HG03025 (cell line): ENCODE results near the gene TRPC4.

Experiments used
- ATAC-seq: cut with Tn5 transposase; IDR thresholded peaks from one replicate; pipeline ENCODE4 v1.9.1; 2021; ENCODE audit warnings: mild to moderate bottlenecking, moderate library complexity; ENCODE audit not compliant: unreplicated experiment, low FRiP score

Gene TRPC4

DNA sequence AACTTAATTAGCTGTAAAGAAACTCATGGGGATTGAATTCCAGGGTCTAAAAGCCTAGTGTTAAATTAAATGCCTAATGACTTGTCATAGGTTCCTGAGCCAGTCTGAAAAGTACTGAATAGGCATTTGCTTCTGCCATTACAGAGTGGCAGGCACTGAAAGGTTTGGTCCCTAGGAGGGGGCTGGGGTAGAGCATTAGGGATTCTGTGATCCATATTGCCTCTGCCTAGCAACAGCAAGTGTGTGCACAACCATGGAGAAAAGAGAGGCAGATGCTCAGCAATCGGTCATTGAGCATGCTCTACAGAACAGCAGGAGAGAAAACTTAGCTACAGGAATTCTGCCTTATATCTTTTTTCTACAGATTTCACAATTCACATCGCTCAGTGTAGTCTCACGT is 133.5 kb downstream of the TRPC4 start:
- no peak for ATAC-seq

DNA sequence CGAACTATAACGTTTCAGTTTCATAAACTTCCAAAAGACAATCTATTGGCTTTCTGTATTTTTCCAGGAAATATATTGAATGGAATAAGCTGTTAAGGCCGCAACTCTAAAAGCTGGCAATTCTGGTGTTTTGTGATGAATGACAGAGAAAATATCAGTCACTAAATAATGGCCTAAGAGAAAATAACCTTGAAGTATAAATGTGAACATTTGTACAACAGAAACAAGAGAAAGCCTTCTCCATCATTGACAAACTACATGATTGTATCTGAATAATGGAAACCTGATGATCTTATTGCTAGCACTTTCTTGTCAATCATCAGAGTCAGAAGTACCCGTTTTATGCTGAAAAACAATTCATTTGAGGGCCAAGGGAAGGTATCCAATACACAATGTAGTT is 134.3 kb downstream of the TRPC4 start:
- ATAC-seq: no peak

DNA sequence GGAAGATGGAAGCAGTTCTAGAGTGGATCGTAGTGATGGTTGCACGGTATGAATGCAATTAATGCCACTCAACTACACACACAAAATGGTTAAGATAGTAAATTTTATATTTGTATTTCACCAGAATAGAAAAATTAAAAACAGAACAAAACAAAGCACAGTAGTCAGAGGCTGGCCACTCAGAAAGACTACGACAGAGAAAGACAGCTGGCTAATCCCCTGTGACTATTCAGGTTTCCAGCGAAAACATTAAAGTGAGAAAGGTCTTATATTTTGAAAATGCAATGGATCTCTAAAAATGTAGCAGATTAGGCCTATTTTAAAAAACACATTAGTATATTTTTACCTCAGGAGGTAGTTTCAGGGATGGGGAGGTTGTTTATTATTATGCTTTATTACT is 139.7 kb downstream of the TRPC4 start:
- no peak for ATAC-seq

DNA sequence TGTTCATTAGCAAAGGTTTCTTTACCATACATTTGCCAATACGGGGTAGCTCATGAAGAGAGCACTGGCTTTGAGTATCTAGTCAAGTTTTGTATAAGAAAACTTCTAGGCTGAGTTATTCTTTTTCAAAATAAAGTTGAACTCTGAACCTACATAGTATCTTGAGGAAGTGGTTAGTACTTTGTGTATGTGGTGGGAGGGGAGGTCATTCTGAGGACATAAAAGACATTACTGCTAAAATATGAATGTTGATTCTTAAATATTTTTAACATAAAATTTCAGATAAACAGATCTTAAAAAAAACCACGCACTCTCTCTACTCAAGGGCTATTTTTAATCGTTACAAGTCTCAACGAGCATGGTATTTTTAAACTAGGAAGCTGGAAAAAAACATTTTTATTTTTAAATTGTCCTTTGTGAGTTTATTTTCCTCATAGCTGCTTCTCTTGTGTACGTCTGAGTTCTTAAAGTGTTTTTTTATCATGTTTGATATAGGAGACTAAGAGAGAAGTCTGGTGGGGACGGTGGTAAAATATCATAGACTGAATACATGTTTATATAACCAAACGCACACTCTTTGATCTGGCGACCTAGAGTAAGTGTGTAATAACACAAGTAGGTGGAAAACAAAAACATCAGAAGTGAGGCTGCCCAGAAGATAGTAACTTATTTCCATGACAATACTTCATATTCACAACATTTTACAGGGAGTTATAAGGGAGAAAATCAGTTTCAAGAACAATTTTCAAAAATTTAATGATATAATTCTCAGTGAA is 153.0 kb downstream of the TRPC4 start:
- ATAC-seq: no peak

DNA sequence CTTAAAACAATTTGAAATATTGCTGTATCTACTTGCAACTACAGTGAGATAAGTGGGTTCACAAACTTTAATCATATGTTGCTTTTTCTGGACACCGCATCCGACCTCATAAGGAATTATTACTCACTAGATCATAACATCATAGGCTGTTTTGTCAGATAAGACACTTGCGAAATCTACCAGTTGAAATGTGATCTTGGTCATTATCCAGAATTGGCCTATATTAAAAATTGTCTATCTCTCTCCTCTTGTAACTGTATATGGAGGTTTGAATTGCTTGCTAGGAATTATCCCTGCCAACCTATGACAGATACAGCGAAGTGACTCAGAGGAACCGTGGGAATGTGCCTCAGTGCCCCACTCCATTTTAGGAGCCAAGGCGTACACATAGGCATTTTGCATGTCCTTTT is 154.0 kb downstream of the TRPC4 start:
- ATAC-seq: no peak

DNA sequence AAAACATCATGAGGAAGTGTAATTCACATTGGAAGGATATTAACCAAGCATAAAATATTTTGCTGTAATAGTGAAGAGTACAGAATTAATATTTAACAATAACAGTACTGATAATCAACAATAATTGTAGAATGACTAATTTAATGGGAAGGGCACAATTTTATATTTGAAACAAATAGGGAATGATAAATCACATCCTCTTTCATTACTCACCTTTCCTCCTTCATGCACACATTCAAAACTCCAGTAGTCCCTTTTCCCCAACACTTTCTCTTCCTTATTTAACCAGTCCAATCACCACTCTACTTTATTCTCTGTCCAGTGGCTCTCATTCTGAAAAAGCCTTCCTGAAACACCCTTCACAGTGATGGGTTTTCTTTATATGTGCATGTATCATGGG is 160.3 kb downstream of the TRPC4 start:
- no peak for ATAC-seq

DNA sequence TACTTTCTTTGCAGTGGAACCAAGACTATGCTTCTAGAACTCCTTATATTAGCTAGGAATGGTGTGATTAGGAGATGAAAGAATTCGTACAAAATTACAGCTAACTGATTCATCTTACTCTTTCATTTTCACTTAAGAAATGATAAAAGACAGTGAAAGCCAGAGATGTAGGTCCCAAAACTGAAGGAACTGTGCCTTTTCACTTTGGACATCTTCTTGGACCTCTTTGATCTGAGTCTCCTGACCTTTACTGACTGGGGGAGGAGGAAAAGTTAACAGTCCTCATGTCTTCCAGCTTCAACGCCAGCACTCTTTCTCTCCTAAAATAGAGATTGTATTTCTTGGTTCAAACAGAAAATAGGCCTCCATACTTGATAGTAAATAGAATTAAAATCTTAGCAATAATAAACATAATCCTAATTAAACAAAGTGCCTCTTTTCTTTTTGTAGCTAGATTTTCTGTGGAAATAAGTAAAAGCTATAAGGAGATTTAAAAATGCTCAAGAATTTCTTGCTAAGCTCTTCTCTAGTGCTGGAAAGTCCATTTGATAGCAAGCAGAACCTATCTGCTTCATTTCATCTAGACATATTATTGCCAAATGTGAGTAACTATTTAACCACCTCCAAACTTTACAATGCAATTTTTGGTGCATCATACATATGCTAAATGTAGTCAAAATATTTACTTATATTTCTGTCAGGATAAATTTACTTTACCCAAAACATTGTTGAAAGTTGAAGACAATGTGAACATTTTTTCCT is 161.7 kb downstream of the TRPC4 start:
- no peak for ATAC-seq

DNA sequence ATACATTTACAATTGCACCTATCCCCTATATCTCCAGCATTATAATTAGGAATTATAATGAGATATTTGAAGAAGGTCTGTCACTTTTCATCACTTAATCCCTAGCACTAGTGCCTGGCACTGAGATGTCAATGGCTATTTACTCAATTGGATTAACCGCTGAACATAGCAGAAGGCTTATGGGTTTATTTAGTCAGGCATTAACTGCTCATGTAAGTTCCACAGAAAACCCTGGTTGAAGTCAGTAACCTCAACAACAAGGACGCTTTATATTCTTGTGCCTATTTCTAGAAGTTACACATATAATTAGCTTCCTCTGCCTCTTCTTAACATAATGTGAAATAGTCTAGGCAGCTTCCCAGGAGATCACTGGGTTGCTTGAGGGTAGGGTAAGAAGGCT is 163.5 kb downstream of the TRPC4 start:
- no peak for ATAC-seq

DNA sequence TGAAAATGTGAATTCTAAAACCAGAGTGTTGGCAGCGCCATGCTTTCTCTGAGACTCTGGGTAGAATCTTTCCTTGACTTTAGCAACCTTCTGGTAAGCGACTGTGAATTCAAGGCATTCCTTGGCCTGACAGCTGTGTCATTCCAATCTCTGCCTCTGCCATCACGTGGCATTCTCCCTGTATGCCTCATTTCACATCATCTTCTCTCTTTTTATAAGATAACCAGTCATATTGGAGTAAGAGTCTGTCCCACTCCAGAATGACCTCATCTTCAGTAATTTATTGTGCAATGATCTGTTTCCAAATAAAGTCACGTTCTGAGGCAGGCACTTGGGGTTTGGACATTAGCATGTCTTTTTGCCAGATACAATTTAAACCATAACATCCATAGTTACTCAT is 167.6 kb downstream of the TRPC4 start:
- ATAC-seq: no peak

DNA sequence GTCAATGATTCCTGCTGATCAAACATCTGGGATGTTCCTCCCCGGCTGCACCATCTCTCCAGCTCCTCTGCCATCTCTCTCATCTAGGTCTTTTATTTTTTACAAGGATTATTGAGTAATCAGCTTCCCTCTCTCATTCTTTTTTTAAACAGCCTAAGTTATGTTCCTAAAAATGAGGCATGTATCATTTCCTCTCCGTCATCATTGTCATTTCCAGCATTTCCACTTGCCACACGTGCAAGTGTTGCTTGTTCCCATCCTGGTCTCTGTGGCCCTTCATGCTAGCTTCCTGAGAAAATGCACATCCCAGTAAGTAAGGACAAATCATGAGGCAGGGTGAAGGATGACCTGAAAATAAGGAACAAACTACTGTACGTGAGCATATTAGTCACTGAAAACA is 168.3 kb downstream of the TRPC4 start:
- no peak for ATAC-seq

DNA sequence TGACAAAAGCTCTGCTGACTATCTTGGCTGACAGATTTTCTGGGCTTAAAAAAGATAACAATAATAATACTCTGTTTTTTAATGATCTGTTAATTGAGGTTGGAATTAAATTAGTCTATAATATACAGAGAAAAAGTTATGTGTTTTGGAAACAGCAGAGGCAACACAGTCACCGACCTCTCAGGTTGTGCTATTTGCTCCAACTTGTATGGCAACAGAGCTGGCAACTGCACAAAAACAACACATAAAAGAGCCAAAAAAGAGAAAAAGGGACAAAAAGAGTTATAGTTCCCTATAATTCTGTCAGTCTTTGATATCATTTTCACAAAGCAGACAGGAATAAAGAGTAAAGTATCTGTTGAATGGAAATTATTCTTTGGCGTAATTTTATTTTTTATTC is 168.7 kb downstream of the TRPC4 start:
- ATAC-seq: no peak

DNA sequence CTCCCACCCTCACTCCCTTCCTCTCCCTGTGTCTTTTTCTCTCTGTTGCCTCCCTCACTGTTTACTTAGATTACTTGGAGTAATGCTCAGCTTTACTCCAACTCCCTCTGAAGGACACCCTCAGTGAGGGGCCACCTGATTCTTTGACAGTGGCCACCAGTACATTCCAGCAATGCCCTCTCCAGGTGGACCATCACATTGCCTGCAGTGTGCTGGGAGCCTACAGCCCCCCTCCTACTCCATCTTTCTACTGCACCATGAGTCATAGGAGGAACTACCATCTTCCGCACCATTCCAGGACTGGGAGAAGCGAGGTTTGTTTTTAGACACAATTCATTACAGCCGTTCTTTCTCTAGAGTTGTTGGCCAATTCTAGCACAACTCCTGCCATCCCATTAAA is 174.4 kb downstream of the TRPC4 start:
- no peak for ATAC-seq

DNA sequence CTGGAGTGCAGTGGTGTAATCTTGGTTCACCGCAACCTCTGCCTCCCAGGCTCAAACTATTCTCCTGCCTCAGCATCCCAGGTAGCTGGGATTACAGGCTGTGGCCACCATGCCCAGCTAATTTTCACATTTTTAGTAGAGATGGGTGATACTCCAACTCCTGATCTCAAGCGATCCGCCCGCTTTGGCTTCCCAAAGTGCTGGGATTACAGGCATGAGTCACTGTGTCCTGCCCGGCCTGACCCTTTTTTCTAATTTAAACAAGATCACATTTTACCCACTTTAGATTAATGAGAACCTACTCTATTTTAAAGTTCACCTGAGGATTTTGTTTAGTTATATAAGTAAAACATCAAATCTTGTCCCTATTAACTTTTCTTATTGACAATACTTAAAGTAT is 179.2 kb downstream of the TRPC4 start:
- ATAC-seq: no peak

DNA sequence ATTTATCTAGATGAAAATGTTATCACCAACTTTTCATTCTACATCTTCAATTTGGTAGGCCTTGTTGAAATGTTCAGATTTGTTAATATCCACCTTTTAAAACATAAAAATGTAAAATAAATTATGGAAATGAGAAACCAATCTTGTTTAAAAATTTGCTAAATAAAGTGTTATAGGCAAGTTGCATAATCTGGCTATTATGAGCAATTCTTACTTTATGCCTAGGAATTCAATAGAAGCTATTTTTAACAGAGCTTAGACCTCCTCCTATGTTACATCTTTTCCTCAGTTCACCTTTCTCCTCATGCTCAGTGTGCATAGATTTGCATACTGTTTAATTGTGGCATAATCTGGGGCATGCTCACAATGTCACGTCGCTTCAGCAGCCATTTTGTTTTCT is 183.1 kb downstream of the TRPC4 start:
- no peak for ATAC-seq

DNA sequence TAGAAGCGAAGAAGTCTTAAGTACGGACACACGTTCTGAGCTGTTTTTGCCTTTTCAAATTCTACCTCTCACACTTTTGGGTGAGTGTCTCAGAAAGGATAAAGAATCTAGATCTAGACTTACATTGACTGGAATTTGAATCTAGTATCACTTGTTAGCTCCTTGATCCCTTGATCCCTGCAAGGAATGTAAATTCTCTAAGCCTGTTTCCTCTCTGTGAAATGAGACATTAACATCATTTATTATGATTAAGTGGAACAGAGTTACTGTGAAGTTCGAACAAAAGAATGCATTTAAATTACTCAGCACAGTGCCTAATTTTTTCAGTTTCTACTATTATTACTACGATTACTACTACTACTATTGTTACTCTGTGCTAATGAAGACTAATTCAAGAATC is 184.4 kb downstream of the TRPC4 start:
- no peak for ATAC-seq

DNA sequence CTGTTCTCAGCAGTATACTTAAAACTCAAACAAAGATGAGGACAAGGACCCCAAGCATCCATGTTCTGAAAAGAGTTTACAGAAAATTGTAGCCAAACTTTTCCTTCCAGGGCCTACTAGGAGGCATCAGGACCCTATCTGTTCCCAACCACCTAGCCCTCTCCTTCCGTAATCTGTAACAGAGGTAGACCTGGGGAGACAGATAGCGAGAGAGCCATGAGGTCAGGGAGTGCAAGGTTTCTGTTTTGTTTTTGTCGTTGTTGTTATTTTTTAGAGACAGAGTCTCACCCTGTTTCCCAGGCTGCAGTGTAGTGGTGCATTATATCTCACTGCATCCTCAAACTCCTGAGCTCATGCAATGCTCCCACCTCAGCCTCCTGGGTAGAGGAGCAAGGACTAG is 187.1 kb downstream of the TRPC4 start:
- no peak for ATAC-seq

DNA sequence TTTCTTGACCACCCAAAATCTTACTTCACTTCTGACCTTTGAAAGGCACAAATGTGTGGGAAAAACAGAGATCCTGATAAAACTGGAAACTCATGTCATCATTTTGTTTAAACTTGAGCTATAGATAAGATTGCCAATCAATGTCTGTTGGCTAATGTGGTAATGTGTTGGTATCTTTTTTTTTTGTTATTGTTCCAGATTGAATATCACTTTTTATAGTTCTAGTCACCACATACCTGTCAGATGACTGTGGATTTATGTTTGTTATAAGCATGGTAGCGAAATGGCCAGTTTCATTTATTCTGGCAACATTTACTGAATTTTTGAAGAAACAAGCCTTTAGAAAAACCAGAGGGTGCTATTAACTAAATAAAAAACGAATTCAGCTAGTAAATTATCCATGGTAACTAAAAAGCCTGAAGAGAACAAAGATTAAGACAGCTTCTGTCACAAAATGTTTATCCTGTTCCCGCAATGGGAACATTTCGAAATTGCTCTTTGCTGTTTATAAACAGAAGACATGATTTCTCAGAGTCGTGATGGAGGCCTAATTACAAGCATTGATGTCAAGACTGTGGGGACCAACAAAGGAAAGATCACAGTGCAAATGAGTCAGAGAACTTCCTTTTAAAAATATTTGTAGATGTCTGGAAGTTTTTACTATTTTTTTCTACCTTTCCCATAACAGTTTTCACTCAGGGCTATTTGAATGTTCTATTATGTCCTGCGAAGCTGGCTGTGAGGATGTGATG is 188.1 kb downstream of the TRPC4 start:
- ATAC-seq: no peak

DNA sequence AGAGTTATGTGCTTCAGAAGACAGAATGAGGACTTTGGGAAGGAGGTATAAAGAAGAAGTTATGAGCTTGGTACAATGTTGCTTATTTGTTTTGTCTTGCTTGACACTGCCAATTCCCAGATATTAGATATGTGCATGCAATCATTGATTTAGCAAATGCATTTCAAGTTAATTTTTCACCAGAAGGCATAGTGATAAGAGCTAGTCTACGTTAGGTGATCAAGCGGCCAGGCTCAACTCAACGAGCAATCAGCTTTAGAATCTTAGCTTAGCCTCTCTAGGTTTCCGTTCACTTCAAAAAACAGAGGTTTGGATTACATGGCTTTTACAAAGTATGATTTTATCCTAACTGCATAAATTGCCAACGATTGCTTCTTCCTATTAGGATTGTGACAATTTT is 189.4 kb downstream of the TRPC4 start:
- ATAC-seq: no peak

DNA sequence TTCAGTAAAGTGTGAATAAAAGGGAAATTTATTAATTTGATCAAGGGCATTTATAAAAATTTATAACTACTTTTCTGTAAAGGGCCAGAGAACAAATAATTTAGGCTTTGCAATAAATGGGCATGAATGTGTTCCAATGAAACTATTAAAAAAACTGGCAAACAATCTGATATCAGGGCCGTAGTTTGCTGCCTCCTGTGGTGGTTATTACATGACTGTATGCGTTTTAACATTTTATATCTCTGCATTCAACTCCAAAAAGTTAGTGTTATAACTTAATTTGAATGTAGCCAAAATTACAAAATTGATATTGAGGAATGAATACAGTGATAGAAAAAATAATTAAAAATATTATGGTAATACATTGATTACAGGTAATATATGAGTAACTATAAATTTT is 190.5 kb downstream of the TRPC4 start:
- no peak for ATAC-seq

DNA sequence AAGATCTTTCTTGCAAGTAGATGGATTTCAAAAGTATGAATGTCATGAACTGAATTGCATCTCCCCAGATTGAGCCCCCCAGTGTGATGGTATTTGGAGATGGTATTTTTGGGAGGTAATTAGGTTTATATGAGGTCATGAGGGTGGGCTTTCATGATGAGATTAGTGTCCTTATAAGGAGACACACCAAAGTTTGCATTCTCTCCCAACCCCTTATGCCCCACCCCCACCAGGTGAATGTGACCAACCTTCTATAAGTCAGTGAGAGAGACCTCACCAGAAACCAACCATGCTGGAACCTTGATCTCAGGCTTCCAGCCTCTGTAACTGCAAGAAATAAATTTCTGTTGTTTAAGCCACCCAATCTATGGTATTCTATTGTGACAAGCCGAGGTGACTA is 199.7 kb downstream of the TRPC4 start:
- no peak for ATAC-seq

DNA sequence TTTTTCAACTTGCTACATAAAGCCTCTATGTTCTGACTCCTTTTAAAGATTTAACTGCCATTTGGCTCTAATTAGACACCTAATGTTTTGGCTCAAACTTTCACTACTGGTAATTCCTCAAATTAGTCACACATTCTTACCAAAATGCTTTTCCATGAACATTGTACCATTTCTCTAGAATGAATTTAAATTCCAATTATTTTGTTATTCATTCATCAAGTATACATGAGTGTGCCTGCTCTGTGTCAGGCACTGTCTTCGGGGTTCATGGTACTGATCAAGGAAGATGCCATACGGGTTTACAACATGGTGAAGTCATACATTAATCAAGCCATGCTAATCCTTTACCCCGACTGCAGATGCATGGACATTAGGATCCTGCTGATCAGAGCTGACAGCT is 201.9 kb downstream of the TRPC4 start:
- no peak for ATAC-seq

DNA sequence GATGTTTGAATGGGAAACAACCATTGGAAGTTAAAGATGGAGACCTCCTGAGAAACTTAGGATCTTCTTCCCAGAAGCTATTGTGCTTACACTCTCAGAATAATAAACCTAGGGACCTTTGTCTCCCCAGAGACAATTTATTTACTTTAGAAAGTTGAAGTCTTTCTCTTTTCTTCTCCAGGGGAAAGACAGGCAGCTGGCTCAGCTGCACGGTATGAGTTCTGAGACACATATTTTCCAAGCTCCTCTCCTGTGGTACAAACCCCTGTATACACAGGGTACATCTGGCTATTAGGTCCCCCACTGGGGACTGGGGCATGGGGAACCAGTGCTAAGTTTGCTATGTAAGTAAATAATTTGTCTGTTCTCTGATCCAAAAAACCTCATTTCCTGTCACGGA is 203.5 kb downstream of the TRPC4 start:
- ATAC-seq: no peak
